IMR-90 (cell line): ENCODE measurements around the gene SERPIND1. TPM values are rescaled to one million over a fixed set of nuclear protein-coding genes. Genes with fewer than 3 reads are reported as not detected.

Experiments used
- ATAC-seq: fragments of 200-7000 bp; cut with Tn5 transposase; 2 replicates; pipeline ENCODE4 v1.9.1; 2020; ENCODE audit warnings: low read depth, mild to moderate bottlenecking, moderate library complexity
- BruUV-seq: library from RNA; stranded (reverse); fragments of 400-500 nt; replicated peaks from 2 replicates; lab custom pipeline; 2021; lab: Mats Ljungman, UMichigan
- CTCF ChIA-PET: fragments of 300-600 bp; formaldehyde crosslinking; extraction: SDS; loops from one replicate; lab custom pipeline; 2021; ENCODE audit warnings: antibody characterized with exemption; lab: Yijun Ruan, JAX
- POLR2A ChIA-PET: fragments of 300-600 bp; sonication (Branson Sonifier 250); formaldehyde crosslinking; loops from one replicate; lab custom pipeline; 2022; ENCODE audit warnings: antibody characterized with exemption; ENCODE audit not compliant: unreplicated experiment; lab: Charles Lee
- DNase-seq: peaks from one replicate; pipeline ENCODE4 v3.0.0; 2013
- H2AFZ ChIP-seq: replicated peaks from 2 replicates; pipeline ENCODE3; 2013; ENCODE audit warnings: low read length, mild to moderate bottlenecking; ENCODE audit not compliant: poor library complexity
- H2AK5ac ChIP-seq: 2 replicates; pipeline ENCODE4 v1.6.1; 2013; ENCODE audit warnings: low read depth, low read length, inconsistent platforms
- H2AK9ac ChIP-seq: replicated peaks from 2 replicates; pipeline ENCODE3; 2013; ENCODE audit warnings: mild to moderate bottlenecking, low read depth, low read length, moderate library complexity; ENCODE audit not compliant: poor library complexity
- H2BK120ac ChIP-seq: 2 replicates; pipeline ENCODE4 v1.6.1; 2013; ENCODE audit warnings: low read depth, low read length, inconsistent platforms
- H2BK15ac ChIP-seq: 3 replicates; pipeline ENCODE4 v1.6.1; 2013; ENCODE audit warnings: low read depth, low read length, inconsistent platforms
- H2BK20ac ChIP-seq: 2 replicates; pipeline ENCODE4 v1.6.1; 2013; ENCODE audit warnings: low read depth, mild to moderate bottlenecking, inconsistent platforms, low read length, moderate library complexity
- H2BK5ac ChIP-seq: 2 replicates; pipeline ENCODE4 v1.6.1; 2013; ENCODE audit warnings: mild to moderate bottlenecking, low read depth, low read length, inconsistent platforms; ENCODE audit not compliant: poor library complexity, severe bottlenecking
- H3K14ac ChIP-seq: replicated peaks from 2 replicates; pipeline ENCODE4 v1.6.1; 2013; ENCODE audit warnings: low read depth, low read length, inconsistent platforms
- H3K18ac ChIP-seq: 2 replicates; pipeline ENCODE4 v1.6.1; 2013; ENCODE audit warnings: low read depth, low read length, control low read depth
- H3K23ac ChIP-seq: 2 replicates; pipeline ENCODE4 v1.6.1; 2013; ENCODE audit warnings: low read depth, low read length, inconsistent platforms
- H3K27ac ChIP-seq: 2 replicates; pipeline ENCODE4 v1.5.1; 2013; ENCODE audit warnings: mild to moderate bottlenecking, control low read depth, low read length; ENCODE audit not compliant: insufficient read depth
- H3K27me3 ChIP-seq: 2 replicates; pipeline ENCODE4 v1.6.1; 2013; ENCODE audit warnings: low read length; ENCODE audit not compliant: control insufficient read depth, insufficient read depth
- H3K36me3 ChIP-seq: 2 replicates; pipeline ENCODE4 v1.6.1; 2013; ENCODE audit warnings: low read length, mixed read lengths; ENCODE audit not compliant: control insufficient read depth, insufficient read depth
- H3K4ac ChIP-seq: 2 replicates; pipeline ENCODE4 v1.6.1; 2013; ENCODE audit warnings: low read depth, low read length, inconsistent platforms
- H3K4me1 ChIP-seq: 2 replicates; pipeline ENCODE4 v1.6.1; 2013; ENCODE audit warnings: low read length, mixed read lengths; ENCODE audit not compliant: control insufficient read depth, insufficient read depth
- H3K4me2 ChIP-seq: 2 replicates; pipeline ENCODE4 v1.6.1; 2013; ENCODE audit warnings: low read depth, mild to moderate bottlenecking, control low read depth, low read length, moderate library complexity
- H3K4me3 ChIP-seq: 2 replicates; pipeline ENCODE4 v1.5.1; 2013; ENCODE audit warnings: low read depth, mild to moderate bottlenecking, control low read depth, low read length, moderate library complexity; ENCODE audit not compliant: insufficient read depth
- H3K56ac ChIP-seq: 2 replicates; pipeline ENCODE4 v1.6.1; 2013; ENCODE audit warnings: low read length, inconsistent platforms; ENCODE audit not compliant: insufficient read depth; ENCODE audit errors: extremely low read depth
- H3K79me1 ChIP-seq, 2 experiments: 2 replicates each; pipeline ENCODE4 v1.6.1; 2013; ENCODE audit warnings: low read length in 2 of 2, inconsistent platforms in 1 of 2, low read depth in 1 of 2
- H3K9ac ChIP-seq: 2 replicates; pipeline ENCODE4 v1.6.1; 2013; ENCODE audit warnings: low read depth, low read length, control low read depth
- H3K9me1 ChIP-seq: 2 replicates; pipeline ENCODE4 v1.6.1; 2013; ENCODE audit warnings: low read length, inconsistent platforms; ENCODE audit not compliant: insufficient read depth
- H3K9me3 ChIP-seq: 2 replicates; pipeline ENCODE4 v1.6.1; 2013; ENCODE audit warnings: low read length; ENCODE audit not compliant: control insufficient read depth, insufficient read depth
- H4K20me1 ChIP-seq: 2 replicates; pipeline ENCODE4 v1.6.1; 2013; ENCODE audit warnings: low read length, inconsistent platforms; ENCODE audit not compliant: insufficient read depth
- H4K5ac ChIP-seq: 2 replicates; pipeline ENCODE4 v1.6.1; 2013; ENCODE audit warnings: mild to moderate bottlenecking, low read depth, low read length, control low read depth
- H4K8ac ChIP-seq, 2 experiments: 2 replicates each; pipeline ENCODE4 v1.6.1; 2013; ENCODE audit warnings: low read depth in 2 of 2, low read length in 2 of 2, control low read depth in 1 of 2, inconsistent platforms in 1 of 2
- H4K91ac ChIP-seq: 2 replicates; pipeline ENCODE4 v1.6.1; 2013; ENCODE audit warnings: low read depth, low read length, inconsistent platforms; ENCODE audit not compliant: insufficient read depth
- BHLHE40 ChIP-seq: fragments of 150-350 bp; IDR thresholded peaks from 2 replicates; pipeline ENCODE4 v1.6.1; 2016; ENCODE audit warnings: mild to moderate bottlenecking, low read depth, low read length
- CEBPB ChIP-seq: IDR thresholded peaks from 2 replicates; pipeline ENCODE4 v1.6.1; 2012; ENCODE audit warnings: low read depth, low read length, improper control_type of control experiment
- MAFK ChIP-seq: IDR thresholded peaks from 2 replicates; pipeline ENCODE4 v1.6.1; 2012; ENCODE audit warnings: low read depth, low read length, improper control_type of control experiment
- MAZ ChIP-seq: IDR thresholded peaks from 2 replicates; pipeline ENCODE4 v1.6.1; 2012; ENCODE audit warnings: low read depth, mild to moderate bottlenecking, low read length, improper control_type of control experiment, moderate library complexity, borderline replicate concordance
- MXI1 ChIP-seq: IDR thresholded peaks from 2 replicates; pipeline ENCODE4 v1.6.1; 2012; ENCODE audit warnings: low read depth, mild to moderate bottlenecking, low read length, moderate library complexity, borderline replicate concordance
- NFE2L2 ChIP-seq: fragments of 150-350 bp; IDR thresholded peaks from 2 replicates; pipeline ENCODE4 v1.6.1; 2016; ENCODE audit warnings: low read depth, mild to moderate bottlenecking, low read length
- POLR2A ChIP-seq: IDR thresholded peaks from 2 replicates; pipeline ENCODE4 v1.6.1; 2012; ENCODE audit warnings: mild to moderate bottlenecking, low read depth, low read length
- RAD21 ChIP-seq: IDR thresholded peaks from 2 replicates; pipeline ENCODE4 v1.6.1; 2012; ENCODE audit warnings: low read length, improper control_type of control experiment
- RCOR1 ChIP-seq: IDR thresholded peaks from 2 replicates; pipeline ENCODE4 v1.6.1; 2012; ENCODE audit warnings: mild to moderate bottlenecking, low read length, improper control_type of control experiment; ENCODE audit not compliant: insufficient replicate concordance
- RFX5 ChIP-seq: IDR thresholded peaks from 2 replicates; pipeline ENCODE4 v1.8.0; 2012; ENCODE audit warnings: low read depth, mild to moderate bottlenecking, low read length, moderate library complexity
- WGBS, 2 experiments: methylation state at CpG; one replicate each; pipeline versions ENCODE4 v1.1.5 to v1.1.7; 2013; ENCODE audit warnings: missing lambda C conversion rate in 2 of 2; ENCODE audit not compliant: insufficient read length in 1 of 2; ENCODE audit errors: extremely low coverage in 2 of 2; 5-methylcytosine and 5-hydroxymethylcytosine counted together
- dilution Hi-C: fragments of 300-500 bp; cut with HindIII; formaldehyde crosslinking; loops from one replicate; pipeline ENCODE4 v1.14.3; 2018; ENCODE audit warnings: low sequenced_read_pairs; ENCODE audit not compliant: unreplicated experiment
- in situ Hi-C: fragments of 300-500 bp; cut with MboI; formaldehyde crosslinking; loops from 3 replicates; pipeline ENCODE4 v1.14.3; 2019; ENCODE audit warnings: low sequenced_read_pairs, inconsistent platforms, mixed read lengths
- intact Hi-C: fragments of 100-400 bp; cut with micrococcal nuclease; formaldehyde crosslinking; loops from 2 replicates; pipeline ENCODE4 v1.10.0; 2022
- polyA plus RNA-seq, 3 experiments: library from polyadenylated mRNA; depleted of rRNA; stranded (reverse); fragments of >200 nt; gene quantifications; 2 replicates each; pipeline ENCODE4 v1.2.3, GENCODE V29; 2012; ENCODE audit warnings: low replicate concordance in 1 of 3
- total RNA-seq: library from RNA; depleted of rRNA; stranded (reverse); fragments of >200 nt; gene quantifications from 2 replicates; pipeline ENCODE4 v1.2.3, GENCODE V29; 2012
- TF ChIP-seq, protein P1 (sequence below): fragments of 150-350 bp; IDR thresholded peaks from 2 replicates; pipeline ENCODE4 v1.6.1; 2016; ENCODE audit warnings: low read depth, mild to moderate bottlenecking, low read length, moderate library complexity, borderline replicate concordance
- TF ChIP-seq, protein P2 (sequence below): conservative IDR thresholded peaks from 2 replicates; pipeline ENCODE4 v1.5.1; 2012; ENCODE audit warnings: mild to moderate bottlenecking, low read depth, low read length, improper control_type of control experiment
- TF ChIP-seq, protein P3 (sequence below): fragments of 150-350 bp; IDR thresholded peaks from 2 replicates; pipeline ENCODE4 v1.6.1; 2017; ENCODE audit warnings: mild to moderate bottlenecking, antibody characterized with exemption, low read length, low read depth

Gene SERPIND1
- total and polyA plus RNA-seq, 2 of the 4 experiments (the other 2 are of a cell fraction), result 0.12 TPM; not detected in 1

DNA sequence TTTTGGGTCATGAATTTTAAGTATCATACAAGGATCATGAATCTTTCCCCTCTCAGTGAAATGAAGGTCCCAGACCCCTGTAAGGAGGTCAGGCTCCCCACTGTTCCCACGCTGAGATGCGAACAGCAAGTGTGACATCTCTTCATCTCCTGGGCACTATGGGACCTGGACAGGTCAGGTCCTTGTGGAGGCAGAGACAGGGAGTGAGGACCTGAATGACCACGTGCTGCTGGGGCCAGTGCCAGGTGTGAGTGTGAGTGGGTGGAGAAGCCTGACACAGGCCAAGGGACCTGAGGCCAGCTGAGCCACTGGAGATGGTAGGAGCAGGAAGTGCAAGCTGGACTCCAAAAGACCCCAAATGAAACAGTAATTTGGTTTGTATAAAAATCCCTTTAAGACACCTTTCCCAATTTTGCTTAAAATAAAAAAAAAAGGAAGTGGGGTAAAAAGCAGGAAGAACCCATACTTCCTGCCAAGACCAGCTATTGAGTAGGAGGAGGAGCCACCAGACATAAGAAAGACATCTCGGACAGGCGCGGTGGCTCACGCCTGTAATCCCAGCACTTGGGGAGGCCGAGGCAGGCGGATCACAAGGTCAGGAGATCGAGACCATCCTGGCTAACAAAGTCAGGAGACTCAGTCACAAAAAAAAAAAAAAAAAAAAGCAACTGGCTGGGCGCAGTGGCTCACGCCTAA is 35.4 kb upstream of the SERPIND1 start:
- ChIA-PET POLR2A (no interaction called here), CTCF (no interaction called here)
- no peak overlapping the region for H2BK120ac ChIP-seq
- H3K23ac ChIP-seq, result no peak overlapping the region
- H4K20me1 ChIP-seq, result peaks cover 3% of the 10 kb centered on the region; the same call in 1 of the 2 replicates
- H3K18ac ChIP-seq, result no peak overlapping the region
- H3K9me3 ChIP-seq, result no peaks in the 10 kb centered on the region
- H3K36me3 ChIP-seq, result peaks cover 27% of the 10 kb centered on the region
- H3K56ac ChIP-seq, result no peak overlapping the region
- no TSS peak for BruUV-seq
- H3K9me1 ChIP-seq, result no peaks in the 10 kb centered on the region
- no peak overlapping the region for H3K9ac ChIP-seq
- H2AK9ac ChIP-seq, result no peak overlapping the region
- no peak overlapping the region for H2AFZ ChIP-seq
- WGBS, 2 experiments, result no CpG with 5 or more reads among the region's 12 CpGs
- no peak overlapping the region for H3K4me2 ChIP-seq
- no peaks in the 10 kb centered on the region for H3K4me1 ChIP-seq
- no peak overlapping the region for H3K4me3 ChIP-seq
- H4K8ac ChIP-seq, result no peak overlapping the region
- no peak overlapping the region for H4K91ac ChIP-seq
- H3K27me3 ChIP-seq, result no peaks in the 10 kb centered on the region
- no peak overlapping the region for H2BK20ac ChIP-seq
- DNase-seq, result no peak
- H4K5ac ChIP-seq, result no peak overlapping the region
- H3K79me1 ChIP-seq, result no peaks in the 10 kb centered on the region
- no peak overlapping the region for H2BK5ac ChIP-seq
- in situ Hi-C loops (no loop called here), intact Hi-C loops (no loop called here), dilution Hi-C loops (no loop called here)
- H3K27ac ChIP-seq, result no peak overlapping the region
- no peak overlapping the region for H2BK15ac ChIP-seq
- H3K4ac ChIP-seq, result no peak overlapping the region
- H2AK5ac ChIP-seq, result no peak overlapping the region
- no peak overlapping the region for H3K14ac ChIP-seq
- TF ChIP-seq MAZ (no peak), CEBPB (no peak), BHLHE40 (no peak), RFX5 (no peak), NFE2L2 (no peak), MXI1 (no peak), POLR2A (no peak), RAD21 (no peak), MAFK (no peak), RCOR1 (no peak)
- TF ChIP-seq, protein P1, sequence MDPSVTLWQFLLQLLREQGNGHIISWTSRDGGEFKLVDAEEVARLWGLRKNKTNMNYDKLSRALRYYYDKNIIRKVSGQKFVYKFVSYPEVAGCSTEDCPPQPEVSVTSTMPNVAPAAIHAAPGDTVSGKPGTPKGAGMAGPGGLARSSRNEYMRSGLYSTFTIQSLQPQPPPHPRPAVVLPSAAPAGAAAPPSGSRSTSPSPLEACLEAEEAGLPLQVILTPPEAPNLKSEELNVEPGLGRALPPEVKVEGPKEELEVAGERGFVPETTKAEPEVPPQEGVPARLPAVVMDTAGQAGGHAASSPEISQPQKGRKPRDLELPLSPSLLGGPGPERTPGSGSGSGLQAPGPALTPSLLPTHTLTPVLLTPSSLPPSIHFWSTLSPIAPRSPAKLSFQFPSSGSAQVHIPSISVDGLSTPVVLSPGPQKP, result no peak
- TF ChIP-seq, protein P2, sequence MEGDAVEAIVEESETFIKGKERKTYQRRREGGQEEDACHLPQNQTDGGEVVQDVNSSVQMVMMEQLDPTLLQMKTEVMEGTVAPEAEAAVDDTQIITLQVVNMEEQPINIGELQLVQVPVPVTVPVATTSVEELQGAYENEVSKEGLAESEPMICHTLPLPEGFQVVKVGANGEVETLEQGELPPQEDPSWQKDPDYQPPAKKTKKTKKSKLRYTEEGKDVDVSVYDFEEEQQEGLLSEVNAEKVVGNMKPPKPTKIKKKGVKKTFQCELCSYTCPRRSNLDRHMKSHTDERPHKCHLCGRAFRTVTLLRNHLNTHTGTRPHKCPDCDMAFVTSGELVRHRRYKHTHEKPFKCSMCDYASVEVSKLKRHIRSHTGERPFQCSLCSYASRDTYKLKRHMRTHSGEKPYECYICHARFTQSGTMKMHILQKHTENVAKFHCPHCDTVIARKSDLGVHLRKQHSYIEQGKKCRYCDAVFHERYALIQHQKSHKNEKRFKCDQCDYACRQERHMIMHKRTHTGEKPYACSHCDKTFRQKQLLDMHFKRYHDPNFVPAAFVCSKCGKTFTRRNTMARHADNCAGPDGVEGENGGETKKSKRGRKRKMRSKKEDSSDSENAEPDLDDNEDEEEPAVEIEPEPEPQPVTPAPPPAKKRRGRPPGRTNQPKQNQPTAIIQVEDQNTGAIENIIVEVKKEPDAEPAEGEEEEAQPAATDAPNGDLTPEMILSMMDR, result no peak
- TF ChIP-seq, protein P3, sequence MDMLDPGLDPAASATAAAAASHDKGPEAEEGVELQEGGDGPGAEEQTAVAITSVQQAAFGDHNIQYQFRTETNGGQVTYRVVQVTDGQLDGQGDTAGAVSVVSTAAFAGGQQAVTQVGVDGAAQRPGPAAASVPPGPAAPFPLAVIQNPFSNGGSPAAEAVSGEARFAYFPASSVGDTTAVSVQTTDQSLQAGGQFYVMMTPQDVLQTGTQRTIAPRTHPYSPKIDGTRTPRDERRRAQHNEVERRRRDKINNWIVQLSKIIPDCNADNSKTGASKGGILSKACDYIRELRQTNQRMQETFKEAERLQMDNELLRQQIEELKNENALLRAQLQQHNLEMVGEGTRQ, result no peak
- no peak for ATAC-seq
